Upper lobe of left lung (tissue), 6 donors: ENCODE measurements around the gene SLC6A4. TPM values are rescaled to one million over a fixed set of nuclear protein-coding genes. Genes with fewer than 3 reads are reported as not detected.

Source experiments
- ATAC-seq, 2 donors: fragments of 200-7000 bp; cut with Tn5 transposase; one replicate each; pipeline ENCODE4 v1.9.1; 2022; ENCODE audit warnings: mild to moderate bottlenecking in 2 of 2, moderate library complexity in 2 of 2; ENCODE audit not compliant: low FRiP score in 2 of 2
- DNase-seq, 2 donors: peaks; one replicate each; pipeline ENCODE4 v3.0.0-alpha.2; 2019 to 2020
- H3K27ac ChIP-seq, 4 donors: fragments of 200-600 bp; sonication (generic); one replicate each; pipeline ENCODE4 v1.5.1; 2016 to 2019
- H3K27me3 ChIP-seq, 4 donors: fragments of 200-600 bp; sonication (generic); one replicate each; pipeline ENCODE4 v1.5.1; 2017 to 2019
- H3K36me3 ChIP-seq, 4 donors: fragments of 200-600 bp; sonication (generic); one replicate each; pipeline ENCODE4 v1.5.1; 2016 to 2019
- H3K4me1 ChIP-seq, 4 donors: fragments of 200-600 bp; sonication (generic); one replicate each; pipeline ENCODE4 v1.5.1; 2018 to 2019
- H3K4me3 ChIP-seq, 4 donors: fragments of 200-600 bp; sonication (generic); one replicate each; pipeline ENCODE4 v1.5.1; 2017 to 2019; ENCODE audit warnings: mild to moderate bottlenecking in 2 of 4, moderate library complexity in 1 of 4
- H3K9me3 ChIP-seq, 4 donors: fragments of 200-600 bp; sonication (generic); one replicate each; pipeline ENCODE4 v1.5.1; 2018 to 2019
- CTCF ChIP-seq, 6 experiments: fragments of 450-650 bp in 4 of 6; fragments of 200-600 bp in 2 of 6; sonication (generic) in 2 of 6; IDR thresholded peaks; one replicate each; pipeline ENCODE4 v1.5.1; 2016 to 2019; ENCODE audit warnings: antibody characterized with exemption in 6 of 6
- EP300 ChIP-seq, 4 donors: sonication (generic); formaldehyde crosslinking; IDR thresholded peaks; one replicate each; pipeline ENCODE4 v1.5.1; 2017; ENCODE audit warnings: antibody characterized with exemption in 4 of 4, control low read depth in 2 of 4
- POLR2A ChIP-seq, 4 donors: fragments of 450-650 bp; IDR thresholded peaks; one replicate each; pipeline ENCODE4 v1.5.1; 2016 to 2017; ENCODE audit warnings: antibody characterized with exemption in 4 of 4, mild to moderate bottlenecking in 2 of 4
- POLR2AphosphoS5 ChIP-seq, 2 donors: sonication (generic); formaldehyde crosslinking; IDR thresholded peaks; one replicate each; pipeline ENCODE4 v1.5.1; 2017; ENCODE audit warnings: antibody characterized with exemption in 2 of 2
- WGBS, 2 donors: methylation state at CpG; one replicate each; pipeline ENCODE4 v1.1.5; 2017 to 2018; 5-methylcytosine and 5-hydroxymethylcytosine counted together
- total RNA-seq, 6 donors: library from RNA; depleted of rRNA in 4 of 6; stranded (reverse); fragments of >200 nt in 4 of 6; gene quantifications; one replicate each; pipeline versions ENCODE4 v1.1.0 to v1.2.1, GENCODE V29; 2016 to 2021
- donor health status: DM: no; HTN: no; CAD: no; lungs with moderate emphysema.
- donor health status: DM: no; HTN: yes; CAD: no; lungs with severe emphysema.

Gene SLC6A4
- total RNA-seq, 6 donors from 2014 or later = 14.7 to 289 (median 44.8) TPM

- peaks cover 0 to 38% (median 28%) of the 10 kb centered on the region in 4 donors for H3K36me3 ChIP-seq
- H3K4me3 ChIP-seq = no peak overlapping the region
- no peak for DNase-seq
- H3K27ac ChIP-seq = no peak overlapping the region
- no peaks in the 10 kb centered on the region for H3K27me3 ChIP-seq
- no peak for ATAC-seq
- WGBS, 2 donors = 90 to 93% methylated on average over 2 of the region's 2 CpGs
- TF ChIP-seq EP300 (IDR thresholded peaks at IDR 0.05) (no peak), POLR2A (IDR thresholded peaks at IDR 0.05) (no peak), POLR2AphosphoS5 (IDR thresholded peaks at IDR 0.05) (no peak), CTCF (IDR thresholded peaks at IDR 0.05) (no peak)
- H3K4me1 ChIP-seq = no peaks in the 10 kb centered on the region
- no peaks in the 10 kb centered on the region for H3K9me3 ChIP-seq
Observed at GRCh38 chr17:30187573-30187972, 47.9 kb downstream of the SLC6A4 start.

- Histone ChIP-seq H3K27ac (no peak overlapping the region), H3K4me1 (no peaks in the 10 kb centered on the region), H3K36me3 (peaks cover 0 to 46% (median 36%) of the 10 kb centered on the region in 4 donors), H3K27me3 (no peaks in the 10 kb centered on the region), H3K9me3 (no peaks in the 10 kb centered on the region), H3K4me3 (no peak overlapping the region)
- DNase-seq (no peak), ATAC-seq (no peak)
- 81 to 88% methylated on average over 1 of the region's 1 CpG for WGBS, 2 donors
- TF ChIP-seq CTCF (IDR thresholded peaks at IDR 0.05) (no peak), POLR2AphosphoS5 (IDR thresholded peaks at IDR 0.05) (no peak), EP300 (IDR thresholded peaks at IDR 0.05) (no peak), POLR2A (IDR thresholded peaks at IDR 0.05) (no peak)
Observed at GRCh38 chr17:30186761-30187160, 48.7 kb downstream of the SLC6A4 start.

- no peak for ATAC-seq
Observed at GRCh38 chr17:30176855-30177254, 58.6 kb downstream of the SLC6A4 start.

DNA sequence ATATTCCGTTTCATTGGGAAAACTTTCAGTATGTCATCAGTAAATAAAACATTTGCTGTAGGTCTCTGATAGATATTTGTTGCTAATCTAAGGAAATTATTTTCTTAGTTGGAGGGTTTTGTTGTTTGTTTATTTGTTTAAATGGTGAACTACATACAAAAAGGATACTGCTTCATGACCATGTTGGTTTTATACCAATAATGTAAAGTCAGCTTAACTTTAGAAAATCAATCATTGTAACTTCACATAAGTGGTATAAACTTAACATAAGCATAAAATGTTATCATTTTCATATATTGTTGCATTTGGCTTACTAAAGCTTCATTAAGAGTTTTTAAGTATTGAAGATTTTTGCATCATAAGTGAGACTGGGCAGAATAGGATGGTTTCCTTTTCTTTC, 60.9 kb downstream of the SLC6A4 start:
- no peak for DNase-seq
- 97 to 98% methylated on average over 1 of the region's 1 CpG for WGBS, 2 donors
- TF ChIP-seq CTCF (IDR thresholded peaks at IDR 0.05) = no peak
- no peak for TF ChIP-seq POLR2A (IDR thresholded peaks at IDR 0.05)
- TF ChIP-seq POLR2AphosphoS5 (IDR thresholded peaks at IDR 0.05) = no peak
- no peak for TF ChIP-seq EP300 (IDR thresholded peaks at IDR 0.05)
- Histone ChIP-seq H3K27me3 (no peaks in the 10 kb centered on the region), H3K27ac (no peak overlapping the region), H3K9me3 (no peaks in the 10 kb centered on the region), H3K4me1 (no peaks in the 10 kb centered on the region), H3K36me3 (peaks cover 0 to 58% (median 10%) of the 10 kb centered on the region in 4 donors), H3K4me3 (no peak overlapping the region)
- ATAC-seq = no peak

More at GRCh38 chr17:30176855-30177254, 58.6 kb downstream of the SLC6A4 start:
- Histone ChIP-seq H3K4me3 (no peak overlapping the region), H3K9me3 (no peaks in the 10 kb centered on the region), H3K4me1 (no peaks in the 10 kb centered on the region), H3K27me3 (no peaks in the 10 kb centered on the region), H3K27ac (no peak overlapping the region), H3K36me3 (peaks cover 0 to 81% (median 28%) of the 10 kb centered on the region in 4 donors)
- WGBS, 2 donors = 84 to 91% methylated on average over 5 of the region's 5 CpGs
- DNase-seq = no peak
- TF ChIP-seq POLR2A (IDR thresholded peaks at IDR 0.05) (no peak), EP300 (IDR thresholded peaks at IDR 0.05) (no peak), CTCF (IDR thresholded peaks at IDR 0.05) (no peak), POLR2AphosphoS5 (IDR thresholded peaks at IDR 0.05) (no peak)

GRCh38 chr17:30173649-30174048, 61.8 kb downstream of the SLC6A4 start:
- no peak for DNase-seq
- no peak overlapping the region for H3K4me3 ChIP-seq
- peaks cover 0 to 49% (median 6%) of the 10 kb centered on the region in 4 donors for H3K36me3 ChIP-seq
- WGBS, 2 donors = 70 to 81% methylated on average over 2 of the region's 2 CpGs
- no peaks in the 10 kb centered on the region for H3K9me3 ChIP-seq
- no peaks in the 10 kb centered on the region for H3K27me3 ChIP-seq
- ATAC-seq = no peak
- TF ChIP-seq EP300 (IDR thresholded peaks at IDR 0.05) = no peak
- TF ChIP-seq POLR2A (IDR thresholded peaks at IDR 0.05) = no peak
- no peak for TF ChIP-seq CTCF (IDR thresholded peaks at IDR 0.05)
- no peak for TF ChIP-seq POLR2AphosphoS5 (IDR thresholded peaks at IDR 0.05)
- H3K27ac ChIP-seq = no peak overlapping the region
- H3K4me1 ChIP-seq = no peaks in the 10 kb centered on the region
